RWPE2 (cell line): Measurements from ENCODE around the gene ARHGAP15.

Experiments
- ATAC-seq: fragments of 200-7000 bp; cut with Tn5 transposase; 3 replicates; pipeline ENCODE4 v1.9.1; 2021; ENCODE audit warnings: low read depth
- DNase-seq: peaks from one replicate; pipeline ENCODE4 v3.0.0-alpha.2; 2020; ENCODE audit warnings: low spot score
- H3K27ac ChIP-seq: fragments of 450-650 bp; 2 replicates; pipeline ENCODE4 v1.5.1; 2017; ENCODE audit warnings: mild to moderate bottlenecking; ENCODE audit not compliant: poor library complexity, severe bottlenecking
- H3K27me3 ChIP-seq: fragments of 250-450 bp; sonication (Bioruptor Pico); 2 replicates; pipeline ENCODE4 v1.5.1; 2021; ENCODE audit warnings: mild to moderate bottlenecking, moderate library complexity; ENCODE audit not compliant: insufficient read depth, poor library complexity, severe bottlenecking
- H3K36me3 ChIP-seq: fragments of 250-450 bp; sonication (Bioruptor Pico); 2 replicates; pipeline ENCODE4 v1.5.1; 2020; ENCODE audit warnings: low read depth, mild to moderate bottlenecking, moderate library complexity
- H3K4me1 ChIP-seq: fragments of 250-450 bp; sonication (Bioruptor Pico); 2 replicates; pipeline ENCODE4 v1.5.1; 2021; ENCODE audit warnings: mild to moderate bottlenecking, moderate library complexity; ENCODE audit not compliant: insufficient read depth, poor library complexity, severe bottlenecking
- H3K4me3 ChIP-seq: fragments of 250-450 bp; sonication (Bioruptor Pico); 2 replicates; pipeline ENCODE4 v1.5.1; 2021; ENCODE audit warnings: mild to moderate bottlenecking, moderate library complexity; ENCODE audit not compliant: severe bottlenecking
- H3K9me3 ChIP-seq: fragments of 250-450 bp; sonication (Bioruptor Pico); 2 replicates; pipeline ENCODE4 v1.5.1; 2021; ENCODE audit warnings: mild to moderate bottlenecking, moderate library complexity; ENCODE audit not compliant: severe bottlenecking
- TF ChIP-seq, protein P1 (sequence below): fragments of 450-650 bp; IDR thresholded peaks from one replicate; pipeline ENCODE4 v1.5.1; 2017; ENCODE audit warnings: mild to moderate bottlenecking, moderate library complexity; ENCODE audit not compliant: poor library complexity, severe bottlenecking

Gene ARHGAP15

DNA sequence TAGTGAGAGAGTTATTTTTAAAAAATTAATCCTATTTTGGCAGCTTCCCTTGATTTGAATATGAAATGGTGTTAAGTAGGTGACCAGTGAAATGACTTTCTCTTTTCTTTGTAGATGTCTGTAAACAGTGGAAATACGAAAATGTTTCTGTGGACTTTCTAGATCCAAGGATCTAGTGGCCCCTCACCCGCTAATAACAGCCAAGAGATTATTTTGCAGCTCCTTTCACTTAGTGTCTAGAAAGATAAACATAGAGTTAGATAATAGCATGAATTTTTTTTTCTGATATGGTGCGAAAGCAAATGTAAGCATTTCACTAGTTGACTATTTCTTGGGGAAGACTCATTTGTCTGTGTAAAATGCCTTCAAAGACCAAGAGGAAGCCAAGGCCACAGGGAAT lies 57.7 kb downstream of the ARHGAP15 start:
- H3K36me3 ChIP-seq: no peaks in the 10 kb centered on the region
- TF ChIP-seq, protein P1, sequence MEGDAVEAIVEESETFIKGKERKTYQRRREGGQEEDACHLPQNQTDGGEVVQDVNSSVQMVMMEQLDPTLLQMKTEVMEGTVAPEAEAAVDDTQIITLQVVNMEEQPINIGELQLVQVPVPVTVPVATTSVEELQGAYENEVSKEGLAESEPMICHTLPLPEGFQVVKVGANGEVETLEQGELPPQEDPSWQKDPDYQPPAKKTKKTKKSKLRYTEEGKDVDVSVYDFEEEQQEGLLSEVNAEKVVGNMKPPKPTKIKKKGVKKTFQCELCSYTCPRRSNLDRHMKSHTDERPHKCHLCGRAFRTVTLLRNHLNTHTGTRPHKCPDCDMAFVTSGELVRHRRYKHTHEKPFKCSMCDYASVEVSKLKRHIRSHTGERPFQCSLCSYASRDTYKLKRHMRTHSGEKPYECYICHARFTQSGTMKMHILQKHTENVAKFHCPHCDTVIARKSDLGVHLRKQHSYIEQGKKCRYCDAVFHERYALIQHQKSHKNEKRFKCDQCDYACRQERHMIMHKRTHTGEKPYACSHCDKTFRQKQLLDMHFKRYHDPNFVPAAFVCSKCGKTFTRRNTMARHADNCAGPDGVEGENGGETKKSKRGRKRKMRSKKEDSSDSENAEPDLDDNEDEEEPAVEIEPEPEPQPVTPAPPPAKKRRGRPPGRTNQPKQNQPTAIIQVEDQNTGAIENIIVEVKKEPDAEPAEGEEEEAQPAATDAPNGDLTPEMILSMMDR: no peak
- DNase-seq (no peak), ATAC-seq (no peak)
- no peak overlapping the region for H3K27ac ChIP-seq
- H3K4me1 ChIP-seq: no peaks in the 10 kb centered on the region
- no peak overlapping the region for H3K4me3 ChIP-seq
- H3K27me3 ChIP-seq: no peaks in the 10 kb centered on the region
- H3K9me3 ChIP-seq: no peaks in the 10 kb centered on the region

- no peaks in the 10 kb centered on the region for H3K4me1 ChIP-seq
- no peak overlapping the region for H3K4me3 ChIP-seq
- no peaks in the 10 kb centered on the region for H3K9me3 ChIP-seq
- no peak for ATAC-seq
- TF ChIP-seq, protein P1: no peak
- peaks cover 9% of the 10 kb centered on the region for H3K27me3 ChIP-seq
- DNase-seq: no peak
- no peak overlapping the region for H3K27ac ChIP-seq
- no peaks in the 10 kb centered on the region for H3K36me3 ChIP-seq
Observed at GRCh38 chr2:143190431-143190830, 61.2 kb downstream of the ARHGAP15 start.

DNA sequence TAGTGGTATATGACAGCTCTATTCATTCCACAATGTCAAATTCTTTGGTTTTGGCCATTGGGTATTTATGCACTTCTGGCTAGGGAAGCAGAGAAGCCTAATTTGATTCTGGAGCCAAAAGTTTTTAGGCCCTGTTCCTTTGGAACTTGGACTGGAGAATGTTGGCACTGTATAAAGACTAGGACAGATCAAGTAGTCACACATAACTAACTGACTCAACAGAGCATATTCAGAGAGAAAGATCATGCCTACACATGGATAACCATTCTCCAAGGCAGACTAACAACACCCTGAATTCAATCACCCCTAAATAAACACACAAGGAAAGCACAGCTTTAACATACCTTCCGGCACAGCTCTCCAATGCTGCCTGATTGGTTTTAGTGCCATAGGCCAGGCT lies 62.9 kb downstream of the ARHGAP15 start:
- DNase-seq: no peak
- H3K4me3 ChIP-seq: no peak overlapping the region
- no peak overlapping the region for H3K27ac ChIP-seq
- no peaks in the 10 kb centered on the region for H3K9me3 ChIP-seq
- no peaks in the 10 kb centered on the region for H3K4me1 ChIP-seq
- H3K27me3 ChIP-seq: peaks cover 9% of the 10 kb centered on the region
- TF ChIP-seq, protein P1: no peak
- H3K36me3 ChIP-seq: no peaks in the 10 kb centered on the region
- ATAC-seq: no peak

DNA sequence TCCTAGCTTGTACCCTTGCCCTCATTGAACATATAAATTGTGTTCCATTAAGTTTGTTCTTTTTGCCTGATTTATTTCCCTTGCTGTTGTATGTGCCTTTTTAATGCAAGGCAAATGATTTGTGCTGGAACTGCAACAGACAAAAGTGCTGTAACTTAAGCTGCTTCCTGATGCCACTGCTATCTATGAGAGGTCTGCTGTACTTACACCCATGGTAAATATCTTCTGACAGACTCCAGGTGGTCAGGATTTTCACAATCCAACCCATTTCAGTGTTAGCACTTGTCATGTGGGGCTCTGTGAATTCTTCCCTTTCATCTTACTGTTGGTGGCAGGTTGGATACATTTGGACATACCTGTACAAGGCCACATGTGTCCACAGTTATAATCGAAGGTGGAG lies 63.5 kb downstream of the ARHGAP15 start:
- DNase-seq (no peak), ATAC-seq (no peak)
- H3K4me3 ChIP-seq: no peak overlapping the region
- TF ChIP-seq, protein P1: no peak
- no peak overlapping the region for H3K27ac ChIP-seq
- H3K27me3 ChIP-seq: peaks cover 9% of the 10 kb centered on the region
- H3K9me3 ChIP-seq: no peaks in the 10 kb centered on the region
- H3K4me1 ChIP-seq: no peaks in the 10 kb centered on the region
- no peaks in the 10 kb centered on the region for H3K36me3 ChIP-seq

DNA sequence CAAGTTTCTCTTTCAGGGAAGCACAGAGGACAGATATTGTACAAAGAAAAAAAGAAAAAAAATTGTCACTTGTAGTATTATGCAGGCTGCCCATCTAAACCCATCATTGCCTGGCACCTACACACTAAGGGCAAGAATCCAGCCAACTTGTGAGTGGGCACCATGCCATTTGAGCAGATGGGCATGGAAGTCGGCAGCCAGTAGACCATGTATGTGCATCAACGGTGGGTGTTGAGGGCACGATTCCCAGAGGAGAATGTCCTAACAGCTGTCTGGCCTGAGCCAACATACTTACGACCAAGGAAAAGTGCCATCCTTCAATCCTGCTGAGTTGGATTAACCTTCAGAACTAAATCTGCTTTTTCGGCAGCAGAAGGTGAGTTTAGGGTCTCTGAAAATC lies 63.9 kb downstream of the ARHGAP15 start:
- ATAC-seq: no peak
- no peaks in the 10 kb centered on the region for H3K9me3 ChIP-seq
- no peak overlapping the region for H3K4me3 ChIP-seq
- H3K27ac ChIP-seq: no peak overlapping the region
- peaks cover 9% of the 10 kb centered on the region for H3K27me3 ChIP-seq
- no peak for DNase-seq
- no peaks in the 10 kb centered on the region for H3K4me1 ChIP-seq
- no peaks in the 10 kb centered on the region for H3K36me3 ChIP-seq
- TF ChIP-seq, protein P1: no peak
